Stomach smooth muscle (tissue), 2 donors: Measurements from ENCODE around the gene PMF1.
A peak's percentile ranks its signal among the peaks of the same experiment; 100 is the strongest.

Experiments
- H3K27ac ChIP-seq: one replicate; pipeline ENCODE4 v1.7.0; 2013; ENCODE audit warnings: mild to moderate bottlenecking, low read length, inconsistent platforms
- H3K27me3 ChIP-seq, 2 donors: one replicate each; pipeline ENCODE4 v1.7.0; 2013; ENCODE audit warnings: low read length in 2 of 2; ENCODE audit not compliant: insufficient read depth in 2 of 2, control insufficient read depth in 1 of 2
- H3K36me3 ChIP-seq, 2 donors: one replicate each; pipeline ENCODE4 v1.7.0; 2013; ENCODE audit warnings: low read length in 2 of 2; ENCODE audit not compliant: control insufficient read depth in 2 of 2, insufficient read depth in 2 of 2
- H3K4me1 ChIP-seq: one replicate; pipeline ENCODE4 v1.7.0; 2013; ENCODE audit warnings: low read length; ENCODE audit not compliant: control insufficient read depth, insufficient read depth
- H3K4me3 ChIP-seq, 2 donors: one replicate each; pipeline ENCODE4 v1.7.0; 2013; ENCODE audit warnings: low read length in 2 of 2
- H3K9ac ChIP-seq, 2 donors: one replicate each; pipeline ENCODE4 v1.7.0; 2013; ENCODE audit warnings: low read length in 2 of 2, mild to moderate bottlenecking in 1 of 2
- H3K9me3 ChIP-seq, 2 donors: one replicate each; pipeline ENCODE4 v1.7.0; 2013; ENCODE audit warnings: low read length in 2 of 2; ENCODE audit not compliant: control insufficient read depth in 2 of 2
- donor health status: healthy.
- donor health status: Pancreatic carcinoma.

The PMF1 gene

GRCh38 chr1:156236164-156236563 lies 23.4 kb downstream of the PMF1 start:
- H3K4me3 ChIP-seq = no peak overlapping the region
- no peaks in the 10 kb centered on the region for H3K9me3 ChIP-seq
- H3K4me1 ChIP-seq = no peaks in the 10 kb centered on the region
- H3K36me3 ChIP-seq = peaks cover 44 to 45% of the 10 kb centered on the region in 2 donors
- H3K9ac ChIP-seq = no peak overlapping the region
- no peaks in the 10 kb centered on the region for H3K27me3 ChIP-seq
- H3K27ac ChIP-seq = no peak overlapping the region

GRCh38 chr1:156238248-156238647 lies 25.4 kb downstream of the PMF1 start:
- Histone ChIP-seq H3K27ac (no peak overlapping the region), H3K36me3 (peaks cover 42 to 47% of the 10 kb centered on the region in 2 donors)

GRCh38 chr1:156241311-156241811 lies 28.6 kb downstream of the PMF1 start:
- H3K27ac ChIP-seq = no peak overlapping the region

More at GRCh38 chr1:156238248-156238647, 25.4 kb downstream of the PMF1 start:
- H3K27me3 ChIP-seq = no peaks in the 10 kb centered on the region
- H3K9me3 ChIP-seq = no peaks in the 10 kb centered on the region
- H3K4me3 ChIP-seq = no peak overlapping the region
- H3K4me1 ChIP-seq = no peaks in the 10 kb centered on the region
- no peak overlapping the region for H3K9ac ChIP-seq

GRCh38 chr1:156241926-156242325 lies 29.1 kb downstream of the PMF1 start, which contains the start of gene BGLAP:
Gene BGLAP, plus strand, starts transcription at chr1:156242184. Its CDS starts 48 bp downstream, at chr1:156242232.
- H3K36me3 ChIP-seq = peaks cover 19 to 22% of the 10 kb centered on the region in 2 donors
- H3K9me3 ChIP-seq = no peaks in the 10 kb centered on the region
- no peak within 1 kb of the TSS for H3K9ac ChIP-seq
- H3K4me3 ChIP-seq = no peak within 1 kb of the TSS
- peaks cover 21 to 29% of the 10 kb centered on the region in 2 donors for H3K27me3 ChIP-seq
- H3K27ac ChIP-seq = no peak within 1 kb of the TSS
- peaks cover 17% of the 10 kb centered on the region for H3K4me1 ChIP-seq

More at GRCh38 chr1:156241311-156241811, 28.6 kb downstream of the PMF1 start:
- peaks cover 13% of the 10 kb centered on the region for H3K4me1 ChIP-seq
- H3K9ac ChIP-seq = no peak overlapping the region
- no peak overlapping the region for H3K4me3 ChIP-seq
- H3K9me3 ChIP-seq = no peaks in the 10 kb centered on the region
- H3K27me3 ChIP-seq = peaks cover 17 to 24% of the 10 kb centered on the region in 2 donors
- peaks cover 23 to 27% of the 10 kb centered on the region in 2 donors for H3K36me3 ChIP-seq

- no peak overlapping the region for H3K27ac ChIP-seq
- H3K27me3 ChIP-seq = peaks cover 22 to 32% of the 10 kb centered on the region in 2 donors
- H3K4me3 ChIP-seq = no peak overlapping the region
- peaks cover 26% of the 10 kb centered on the region for H3K4me1 ChIP-seq
- no peaks in the 10 kb centered on the region for H3K9me3 ChIP-seq
- H3K9ac ChIP-seq = no peak overlapping the region
- H3K36me3 ChIP-seq = peaks cover 17 to 19% of the 10 kb centered on the region in 2 donors
Observed at GRCh38 chr1:156242738-156243137, 29.9 kb downstream of the PMF1 start.

GRCh38 chr1:156244126-156244525 lies 31.3 kb downstream of the PMF1 start:
- no peak overlapping the region for H3K4me3 ChIP-seq
- H3K27me3 ChIP-seq = peaks cover 22 to 32% of the 10 kb centered on the region in 2 donors
- no peak overlapping the region for H3K9ac ChIP-seq
- H3K4me1 ChIP-seq = peaks cover 30% of the 10 kb centered on the region
- no peak overlapping the region for H3K27ac ChIP-seq
- H3K9me3 ChIP-seq = no peaks in the 10 kb centered on the region
- peaks cover 7 to 14% of the 10 kb centered on the region in 2 donors for H3K36me3 ChIP-seq

GRCh38 chr1:156244712-156245111 lies 31.9 kb downstream of the PMF1 start:
- H3K4me1 ChIP-seq = peaks cover 30% of the 10 kb centered on the region
- no peak overlapping the region for H3K4me3 ChIP-seq
- H3K27me3 ChIP-seq = peaks cover 22 to 32% of the 10 kb centered on the region in 2 donors
- no peak overlapping the region for H3K27ac ChIP-seq
- peaks cover 4 to 13% of the 10 kb centered on the region in 2 donors for H3K36me3 ChIP-seq
- H3K9ac ChIP-seq = no peak overlapping the region
- no peaks in the 10 kb centered on the region for H3K9me3 ChIP-seq

GRCh38 chr1:156245451-156246232 lies 32.8 kb downstream of the PMF1 start:
- no peak overlapping the region for H3K27ac ChIP-seq
- peaks cover 22 to 32% of the 10 kb centered on the region in 2 donors for H3K27me3 ChIP-seq
- H3K36me3 ChIP-seq = peaks cover 14% of the 10 kb centered on the region in 2 donors
- peaks cover 31% of the 10 kb centered on the region for H3K4me1 ChIP-seq
- H3K9me3 ChIP-seq = no peaks in the 10 kb centered on the region
- peak overlapping the region in 1 of 2 donors; percentile 57 for H3K4me3 ChIP-seq
- H3K9ac ChIP-seq = no peak overlapping the region

GRCh38 chr1:156246241-156246780 lies 33.5 kb downstream of the PMF1 start:
- Histone ChIP-seq H3K4me1 (peaks cover 32% of the 10 kb centered on the region), H3K9me3 (no peaks in the 10 kb centered on the region), H3K27ac (no peak overlapping the region), H3K36me3 (peaks cover 15 to 20% of the 10 kb centered on the region in 2 donors), H3K4me3 (peak overlapping the region in 1 of 2 donors; percentile 57), H3K9ac (no peak overlapping the region), H3K27me3 (peaks cover 22 to 32% of the 10 kb centered on the region in 2 donors)

GRCh38 chr1:156246781-156247459 lies 34.1 kb downstream of the PMF1 start:
- Histone ChIP-seq H3K36me3 (peaks cover 17 to 25% of the 10 kb centered on the region in 2 donors), H3K27me3 (peaks cover 22 to 32% of the 10 kb centered on the region in 2 donors), H3K4me3 (peak overlapping the region in 1 of 2 donors; percentile 15), H3K4me1 (peaks cover 32% of the 10 kb centered on the region), H3K9ac (no peak overlapping the region), H3K9me3 (no peaks in the 10 kb centered on the region), H3K27ac (no peak overlapping the region)
